ENCODE data around the gene UBE2D1.

GRCh38 chr10:58318346-58318745 lies 16.5 kb upstream of the UBE2D1 start:
- TF ChIP-seq CTCF (IDR thresholded peaks at IDR 0.05) (no peak), POLR2AphosphoS5 (IDR thresholded peaks at IDR 0.05) (no peak)

Measured in upper lobe of left lung (tissue), 4 donors.